GDM1 (cell line): ENCODE data around the gene MFN1.

Source experiments
- DNase-seq: peaks from one replicate; lab custom pipeline; 2025; lab: John Stamatoyannopoulos, UW

MFN1 gene

DNA sequence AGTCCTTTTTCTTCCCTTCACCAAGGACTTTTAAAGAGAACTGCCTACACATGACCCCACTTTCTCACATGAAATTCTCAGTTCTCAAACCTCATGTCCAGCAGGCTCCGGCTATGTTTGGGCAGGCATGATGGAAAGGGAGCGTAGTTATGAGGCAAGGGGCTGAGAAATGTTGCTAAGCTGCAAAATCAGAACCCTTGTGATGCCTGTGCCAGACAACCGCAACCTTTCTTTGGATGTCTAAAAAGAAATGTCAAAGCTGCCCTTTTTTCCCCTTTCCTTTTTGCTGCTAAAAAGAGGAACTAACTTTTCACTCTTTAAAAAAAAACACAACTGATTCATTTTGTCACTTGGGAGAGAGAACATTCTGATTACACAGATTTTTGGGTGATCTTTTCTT, 84.5 kb downstream of the MFN1 start:
- DNase-seq, result peak; percentile 26

DNA sequence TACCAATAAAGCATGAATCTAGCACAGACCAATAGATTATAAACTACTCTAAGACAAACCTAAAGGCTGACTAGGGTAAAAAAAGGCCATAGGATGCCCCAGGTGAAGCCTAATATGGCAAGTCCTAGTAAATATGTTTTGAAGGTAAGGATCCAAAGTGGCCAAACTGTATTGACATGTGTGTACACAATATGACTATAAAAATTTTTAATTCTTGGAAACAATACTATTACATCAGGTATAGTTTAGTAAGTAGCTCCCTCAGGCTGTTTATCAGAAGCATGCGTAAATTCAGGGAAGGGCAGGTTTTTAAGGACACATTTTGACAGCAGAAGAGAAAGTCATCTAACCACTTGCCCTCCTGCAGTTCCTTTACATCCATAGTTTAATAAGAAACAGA, 84.9 kb downstream of the MFN1 start:
- DNase-seq, result no peak

DNA sequence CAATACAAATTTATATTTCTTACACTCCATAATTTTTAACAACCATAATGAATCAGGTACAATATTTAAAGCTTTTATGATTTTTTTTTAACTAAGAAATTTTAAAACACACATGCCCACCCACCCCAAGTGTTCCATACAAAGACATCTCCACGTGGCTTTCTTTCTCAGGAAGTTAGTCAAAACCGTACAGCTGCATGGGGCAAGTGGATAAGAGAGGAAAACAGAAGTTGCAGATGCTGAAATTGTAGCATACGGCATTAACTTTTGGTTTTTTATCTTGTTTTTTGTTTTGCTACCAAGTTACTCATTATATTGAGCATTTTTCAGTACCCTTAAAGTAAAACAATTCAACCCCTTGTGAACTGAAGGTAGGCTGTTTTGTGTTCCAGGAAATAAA, 89.0 kb downstream of the MFN1 start:
- peak; percentile 33 for DNase-seq

DNA sequence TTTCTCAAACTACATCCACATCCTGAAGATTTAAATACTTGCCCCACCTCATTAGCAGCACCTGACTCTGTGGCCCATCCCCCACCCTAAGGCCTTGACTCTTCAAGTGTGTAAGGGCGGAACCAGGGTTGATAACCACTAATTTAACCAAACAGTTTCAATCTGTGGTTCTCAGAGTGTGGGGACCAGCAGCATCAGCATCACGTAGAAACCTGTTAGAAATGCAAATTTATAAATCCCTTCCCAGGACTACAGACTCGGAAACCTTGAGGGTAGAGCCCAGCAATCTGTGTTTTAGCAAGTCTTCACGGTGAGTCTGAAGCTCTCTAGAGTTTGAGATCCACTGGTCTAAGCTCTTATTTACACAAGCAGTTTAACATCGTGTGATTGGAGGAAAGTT, 91.3 kb downstream of the MFN1 start:
- DNase-seq, result no peak
